ENCODE data around the gene SERPINA9.
"Not testable (repeated sequence)": the region's sequence is repeated elsewhere in the genome, so short reads cannot be mapped to it uniquely, and the experiment has no call there.

SERPINA9 gene

DNA sequence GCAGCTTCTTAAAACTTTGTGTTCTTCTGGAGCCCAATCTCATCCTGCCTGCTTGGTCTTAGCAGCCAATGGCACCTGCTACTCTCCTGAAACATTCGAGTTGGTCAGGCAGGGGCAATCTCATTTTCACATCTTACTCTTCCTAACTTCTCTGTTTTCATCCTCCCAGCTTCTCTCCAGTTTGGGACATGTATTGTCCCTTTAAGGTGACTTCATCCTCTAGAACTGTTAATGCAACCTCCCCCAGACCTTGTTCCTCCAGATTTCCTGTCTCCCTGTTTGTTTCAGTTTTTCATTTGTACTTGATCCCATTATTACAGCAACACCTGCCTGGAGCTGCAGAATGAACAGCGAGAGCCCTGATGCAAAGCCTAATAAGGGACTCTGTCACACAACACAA, 54.7 kb downstream of the SERPINA9 start:
- DNase-seq = no peak

DNA sequence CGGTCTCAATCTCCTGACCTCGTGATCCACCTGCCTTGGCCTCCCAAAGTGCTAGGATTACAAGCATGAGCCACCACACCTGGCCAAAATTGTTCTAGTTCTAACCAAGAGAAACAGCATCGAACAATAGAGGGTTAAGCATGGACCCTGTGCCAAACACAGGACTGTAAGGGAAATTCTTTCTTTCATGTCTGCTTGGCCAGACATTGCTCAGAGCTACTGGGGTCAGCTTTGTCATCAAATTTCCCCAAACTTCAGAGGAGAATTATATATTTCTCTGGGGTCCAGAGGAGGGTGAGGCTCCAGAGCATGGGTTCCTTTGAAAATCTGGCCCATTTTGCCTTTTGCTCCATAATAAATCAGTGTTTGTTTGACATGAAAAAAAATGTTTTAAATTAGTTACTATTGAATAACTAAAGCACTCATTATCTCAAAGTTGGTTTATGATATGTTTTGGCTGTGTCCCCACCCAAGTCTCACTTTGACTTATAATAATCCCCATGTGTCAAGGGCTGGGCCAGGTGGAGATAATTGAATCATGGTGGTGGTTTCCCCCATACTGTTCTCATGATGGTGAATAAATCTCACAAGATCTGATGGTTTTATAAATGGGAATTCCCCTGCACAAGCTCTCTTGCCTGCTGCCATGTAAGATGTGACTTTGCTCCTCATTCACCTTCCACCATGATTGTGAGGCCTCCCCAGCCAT, 58.3 kb downstream of the SERPINA9 start:
- not testable (repeated sequence) for DNase-seq
